HepG2 (cell line): ENCODE results near the gene CTSW. TPM values are rescaled to one million over a fixed set of nuclear protein-coding genes. Genes with fewer than 3 reads are reported as not detected.

ENCODE experiments used
- JUND ChIP-seq: sonication (generic); formaldehyde crosslinking; IDR thresholded peaks from 2 replicates; pipeline ENCODE4 v1.8.0; 2022; ENCODE audit warnings: mild to moderate bottlenecking, missing genetic modification reagents
- KLF15 ChIP-seq: sonication (generic); formaldehyde crosslinking; IDR thresholded peaks from 2 replicates; pipeline ENCODE4 v1.8.1; 2023; ENCODE audit warnings: borderline replicate concordance, mild to moderate bottlenecking, inconsistent platforms, missing genetic modification reagents, mixed read lengths
- MBNL3 ChIP-seq: fragments of 250-450 bp; sonication (Bioruptor Pico); conservative IDR thresholded peaks from 2 replicates; pipeline ENCODE4 v1.8.0; 2022; ENCODE audit warnings: mild to moderate bottlenecking, inconsistent platforms
- MXD4 ChIP-seq: IDR thresholded peaks from 2 replicates; pipeline ENCODE4 v1.6.1; 2016; ENCODE audit warnings: mild to moderate bottlenecking, missing biosample characterization, missing genetic modification reagents
- SMAD1 ChIP-seq: sonication (generic); formaldehyde crosslinking; IDR thresholded peaks from 2 replicates; pipeline ENCODE4 v1.4.0; 2020; ENCODE audit warnings: missing genetic modification reagents, low read depth, mild to moderate bottlenecking, borderline replicate concordance
- SP4 ChIP-seq: sonication (generic); formaldehyde crosslinking; IDR thresholded peaks from 2 replicates; pipeline ENCODE4 v1.8.1; 2023; ENCODE audit warnings: mild to moderate bottlenecking, missing genetic modification reagents
- TBX3 ChIP-seq: fragments of 450-650 bp; IDR thresholded peaks from 2 replicates; pipeline ENCODE4 v1.6.1; 2017; ENCODE audit warnings: antibody characterized with exemption, mild to moderate bottlenecking, inconsistent platforms, borderline replicate concordance
- THAP9 ChIP-seq: sonication (generic); formaldehyde crosslinking; IDR thresholded peaks from 2 replicates; pipeline ENCODE4; 2020; ENCODE audit warnings: missing genetic modification reagents, mild to moderate bottlenecking, borderline replicate concordance
- ZNF121 ChIP-seq: sonication (generic); formaldehyde crosslinking; IDR thresholded peaks from 2 replicates; pipeline ENCODE4 v1.5.0; 2020; ENCODE audit warnings: mild to moderate bottlenecking, missing genetic modification reagents
- ZNF136 ChIP-seq: sonication (generic); formaldehyde crosslinking; IDR thresholded peaks from 2 replicates; pipeline ENCODE4 v1.8.1; 2022; ENCODE audit warnings: low read depth, mild to moderate bottlenecking, moderate library complexity, missing genetic modification reagents
- ZNF263 ChIP-seq: sonication (generic); formaldehyde crosslinking; IDR thresholded peaks from 2 replicates; pipeline ENCODE4 v1.4.0; 2020; ENCODE audit warnings: missing genetic modification reagents
- ZNF296 ChIP-seq: sonication (generic); formaldehyde crosslinking; conservative IDR thresholded peaks from 2 replicates; pipeline ENCODE4 v1.5.0; 2020; ENCODE audit warnings: mild to moderate bottlenecking, missing genetic modification reagents
- ZNF333 ChIP-seq: sonication (generic); formaldehyde crosslinking; IDR thresholded peaks from 2 replicates; pipeline ENCODE4 v1.4.0; 2020; ENCODE audit warnings: mild to moderate bottlenecking, missing genetic modification reagents, borderline replicate concordance
- ZNF775 ChIP-seq: sonication (generic); formaldehyde crosslinking; IDR thresholded peaks from 2 replicates; pipeline ENCODE4 v1.4.0; 2020; ENCODE audit warnings: missing genetic modification reagents, mild to moderate bottlenecking, moderate library complexity, borderline replicate concordance
- ZNF800 ChIP-seq: sonication (generic); formaldehyde crosslinking; IDR thresholded peaks from 2 replicates; pipeline ENCODE4 v1.4.0; 2020; ENCODE audit warnings: missing genetic modification reagents
- ZSCAN20 ChIP-seq: sonication (generic); formaldehyde crosslinking; IDR thresholded peaks from 2 replicates; pipeline ENCODE4 v1.4.0; 2020; ENCODE audit warnings: missing genetic modification reagents, mild to moderate bottlenecking, borderline replicate concordance
- polyA plus RNA-seq, 8 experiments: library from polyadenylated mRNA; depleted of rRNA in 3 of 8; stranded (reverse) in 7 of 8; unstranded in 1 of 8; fragments of >200 nt; fragmentation: Illumina TruSeq in 4 of 8; extraction: Trizol in 4 of 8; gene quantifications; 2 replicates each; pipeline versions ENCODE4 v1.2.1 to v1.2.3, GENCODE V29; 2011 to 2016; ENCODE audit warnings: low read depth in 4 of 8, missing spikeins in 1 of 8, mixed read lengths in 1 of 8; ENCODE audit not compliant: insufficient read depth in 1 of 8
- total RNA-seq, 5 experiments: library from RNA; depleted of rRNA; stranded (reverse); fragments of >200 nt; fragmentation: Illumina TruSeq; extraction: Trizol; gene quantifications; 2 replicates each; pipeline ENCODE4 v1.2.3, GENCODE V29; 2016; ENCODE audit warnings: low read depth in 1 of 5
- TF ChIP-seq, protein P1 (sequence below): sonication (generic); formaldehyde crosslinking; IDR thresholded peaks from 2 replicates; pipeline ENCODE4 v1.9.0; 2022; ENCODE audit warnings: low read depth, missing genetic modification reagents

The CTSW gene
- total and polyA plus RNA-seq, 2 of the 13 experiments (the other 11 are each of a cell fraction or from before 2014, with no cell fraction given): 0.09 TPM; not detected in 1

- TF ChIP-seq SMAD1 (CRISPR knock-in tag) (0 out of 2 replicates have a peak, but pooled peaks have one; percentile 78), ZNF136 (no peak), ZNF121 (no peak), ZNF333 (peak; percentile 74; the same call in 1 of the 2 replicates), TBX3 (no peak), MXD4 (CRISPR knock-in tag) (peak; percentile 63), ZNF775 (no peak), KLF15 (CRISPR knock-in tag) (peak; percentile 72; the same call in 1 of the 2 replicates), ZNF296 (no peak), ZNF800 (CRISPR knock-in tag) (peak; percentile 26; the same call in 1 of the 2 replicates), MBNL3 (no peak), JUND (no peak), THAP9 (no peak), ZSCAN20 (no peak), ZNF263 (CRISPR knock-in tag) (no peak), SP4 (CRISPR knock-in tag) (peak; percentile 75)
- TF ChIP-seq, protein P1, sequence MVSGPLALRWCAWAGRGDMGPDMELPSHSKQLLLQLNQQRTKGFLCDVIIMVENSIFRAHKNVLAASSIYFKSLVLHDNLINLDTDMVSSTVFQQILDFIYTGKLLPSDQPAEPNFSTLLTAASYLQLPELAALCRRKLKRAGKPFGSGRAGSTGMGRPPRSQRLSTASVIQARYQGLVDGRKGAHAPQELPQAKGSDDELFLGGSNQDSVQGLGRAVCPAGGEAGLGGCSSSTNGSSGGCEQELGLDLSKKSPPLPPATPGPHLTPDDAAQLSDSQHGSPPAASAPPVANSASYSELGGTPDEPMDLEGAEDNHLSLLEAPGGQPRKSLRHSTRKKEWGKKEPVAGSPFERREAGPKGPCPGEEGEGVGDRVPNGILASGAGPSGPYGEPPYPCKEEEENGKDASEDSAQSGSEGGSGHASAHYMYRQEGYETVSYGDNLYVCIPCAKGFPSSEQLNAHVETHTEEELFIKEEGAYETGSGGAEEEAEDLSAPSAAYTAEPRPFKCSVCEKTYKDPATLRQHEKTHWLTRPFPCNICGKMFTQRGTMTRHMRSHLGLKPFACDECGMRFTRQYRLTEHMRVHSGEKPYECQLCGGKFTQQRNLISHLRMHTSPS (CRISPR knock-in tag): no peak
Observed at GRCh38 chr11:65857853-65858680, 21.6 kb upstream of the CTSW start, which contains the start of gene CFL1 (continued).
